GM18858 (cell line): ENCODE measurements around the gene AQP10.
"Not testable (repeated sequence)": the region's sequence is repeated elsewhere in the genome, so short reads cannot be mapped to it uniquely, and the experiment has no call there.

Experiments
- ATAC-seq: cut with Tn5 transposase; IDR thresholded peaks from one replicate; pipeline ENCODE4 v1.9.1; 2021; ENCODE audit not compliant: unreplicated experiment

The AQP10 gene

GRCh38 chr1:154342836-154343472 lies 22.1 kb downstream of the AQP10 start:
- no peak for ATAC-seq

DNA sequence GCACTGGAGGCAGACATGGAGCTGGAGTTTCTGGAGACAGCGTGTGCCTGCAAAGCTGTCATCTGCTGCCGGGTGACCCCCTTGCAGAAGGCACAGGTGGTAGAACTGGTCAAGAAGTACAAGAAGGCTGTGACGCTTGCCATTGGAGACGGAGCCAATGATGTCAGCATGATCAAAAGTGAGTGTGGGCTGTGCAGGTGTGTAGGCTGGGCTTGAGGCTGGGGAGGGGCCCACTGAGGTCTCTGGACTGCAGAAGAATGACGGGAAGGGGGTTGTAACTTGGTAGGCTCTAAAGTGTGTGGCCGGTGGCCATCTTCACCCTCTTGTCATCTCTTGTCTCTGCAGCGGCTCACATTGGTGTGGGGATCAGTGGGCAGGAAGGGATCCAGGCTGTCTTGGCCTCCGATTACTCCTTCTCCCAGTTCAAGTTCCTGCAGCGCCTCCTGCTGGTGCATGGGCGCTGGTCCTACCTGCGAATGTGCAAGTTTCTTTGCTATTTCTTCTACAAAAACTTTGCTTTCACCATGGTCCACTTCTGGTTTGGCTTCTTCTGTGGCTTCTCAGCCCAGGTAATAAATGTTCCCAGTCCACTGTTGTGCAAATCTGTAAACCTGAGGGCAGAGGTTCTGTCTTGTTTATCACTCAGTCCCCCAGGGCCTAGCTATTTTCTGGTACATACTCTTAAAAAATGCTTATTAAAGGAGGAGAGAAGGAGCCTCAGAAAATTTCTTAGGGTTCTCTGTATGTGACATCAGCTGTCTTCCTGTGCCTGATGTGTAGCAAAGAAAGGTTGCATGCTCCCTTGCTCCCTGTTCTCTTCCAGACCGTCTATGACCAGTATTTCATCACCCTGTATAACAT lies 24.3 kb downstream of the AQP10 start:
- no peak for ATAC-seq

- no peak for ATAC-seq
These were observed 25.5 kb downstream of the AQP10 start for GRCh38 chr1:154346276-154346917.

DNA sequence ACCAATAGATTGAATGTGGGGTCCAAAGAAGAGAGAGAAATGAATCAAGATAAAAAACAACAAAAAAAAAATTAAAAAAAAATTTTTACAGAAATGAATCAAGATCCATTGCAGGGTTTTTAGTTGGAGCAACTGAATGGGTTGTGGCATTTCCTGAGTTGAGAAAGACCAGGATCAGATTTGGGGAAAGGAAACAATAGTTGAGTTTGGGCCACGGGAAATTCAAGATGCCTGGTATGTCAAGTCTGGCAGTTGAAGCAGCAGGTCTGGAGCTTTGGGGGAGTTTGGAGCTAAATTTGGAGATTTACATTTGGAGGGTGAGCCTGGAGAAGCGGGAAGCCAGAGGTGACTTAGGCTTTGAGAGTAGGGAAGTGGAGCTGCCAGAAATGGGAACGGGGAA lies 27.1 kb downstream of the AQP10 start:
- ATAC-seq: no peak

GRCh38 chr1:154348429-154349076 lies 27.7 kb downstream of the AQP10 start:
- no peak for ATAC-seq

DNA sequence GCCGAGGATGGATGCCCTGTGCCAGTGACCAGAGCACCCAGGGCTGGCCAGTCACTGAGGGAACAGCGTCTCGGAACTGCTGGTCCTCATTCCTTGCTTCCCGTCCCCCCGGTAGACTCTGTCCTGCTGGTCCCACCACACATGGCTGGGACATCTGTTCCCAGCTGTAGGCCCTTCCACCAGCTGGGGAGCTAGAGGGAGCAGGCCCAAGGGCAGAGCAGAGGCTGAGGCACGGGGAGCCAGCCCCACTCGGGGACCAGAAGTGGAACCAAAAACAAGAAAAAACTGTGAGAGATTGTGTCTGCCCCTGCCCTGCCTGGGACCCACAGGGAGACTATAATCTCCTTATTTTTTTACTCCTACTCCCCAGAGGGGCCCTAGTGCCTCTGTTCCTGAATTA lies 28.2 kb downstream of the AQP10 start:
- ATAC-seq: no peak

GRCh38 chr1:154350383-154350782 lies 29.5 kb downstream of the AQP10 start:
- ATAC-seq: no peak

DNA sequence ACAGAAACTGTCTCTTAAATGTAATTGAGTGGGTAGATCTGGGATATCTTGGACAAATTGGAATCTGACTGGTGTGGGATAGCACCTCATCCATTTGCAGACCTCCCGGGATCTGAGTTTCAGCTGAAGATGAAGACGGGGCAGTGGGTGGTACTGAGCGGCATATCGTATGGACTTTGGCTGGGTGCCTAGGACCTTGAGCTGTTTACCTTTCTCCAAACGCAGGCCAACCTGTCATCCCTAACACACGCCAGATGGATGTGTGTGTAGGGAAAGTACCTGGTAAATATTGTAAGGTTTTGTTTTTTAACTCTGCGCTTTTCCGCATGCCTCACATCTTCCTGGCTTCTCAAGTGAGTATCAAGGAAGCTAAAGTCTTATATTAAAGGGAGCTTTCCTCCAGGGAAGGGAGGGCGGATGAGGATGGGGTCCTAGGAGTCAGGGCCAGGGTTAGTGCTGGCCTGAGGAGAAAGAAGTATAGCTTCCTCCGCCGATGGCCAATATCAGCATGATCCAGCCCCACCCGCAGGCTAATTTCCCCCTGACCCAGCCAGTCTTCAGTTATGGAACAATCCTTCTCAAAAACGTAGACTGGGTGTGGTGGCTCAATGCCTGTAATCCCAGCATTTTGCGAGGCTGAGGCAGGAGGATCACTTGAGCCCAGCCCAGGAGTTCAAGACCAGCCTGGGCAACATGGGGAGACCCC lies 30.6 kb downstream of the AQP10 start:
- no peak for ATAC-seq

- no peak for ATAC-seq
These were observed 31.3 kb downstream of the AQP10 start for GRCh38 chr1:154352245-154352580.

- no peak for ATAC-seq
These were observed 31.9 kb downstream of the AQP10 start for GRCh38 chr1:154352581-154353459.

DNA sequence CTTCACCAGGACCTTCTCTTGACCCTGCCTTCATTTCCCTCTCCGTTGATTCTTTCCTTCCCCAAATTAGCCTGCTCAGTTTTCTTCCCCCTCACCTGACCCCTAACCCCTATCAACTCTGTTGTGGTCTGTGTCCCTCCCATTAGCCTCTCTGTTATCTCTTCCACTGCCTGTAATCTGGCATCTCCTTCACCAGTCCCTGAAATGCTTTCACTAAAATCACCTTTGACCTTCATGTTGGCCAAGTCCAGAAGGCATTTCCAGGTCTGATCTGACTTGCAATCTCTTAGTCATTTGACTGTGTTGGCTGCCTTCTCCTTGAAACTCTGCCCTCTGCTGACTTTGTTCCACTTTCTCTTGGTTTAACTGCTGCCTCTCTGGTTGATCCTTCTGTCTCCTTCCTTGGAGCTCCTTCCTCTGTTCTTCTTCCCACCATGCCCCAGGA lies 32.6 kb downstream of the AQP10 start:
- ATAC-seq: no peak

- no peak for ATAC-seq
These were observed 33.1 kb downstream of the AQP10 start for GRCh38 chr1:154353966-154354365.

- ATAC-seq: no peak
These were observed 37.6 kb downstream of the AQP10 start for GRCh38 chr1:154358519-154358918.

GRCh38 chr1:154360288-154360687 lies 39.4 kb downstream of the AQP10 start:
- ATAC-seq: no peak

DNA sequence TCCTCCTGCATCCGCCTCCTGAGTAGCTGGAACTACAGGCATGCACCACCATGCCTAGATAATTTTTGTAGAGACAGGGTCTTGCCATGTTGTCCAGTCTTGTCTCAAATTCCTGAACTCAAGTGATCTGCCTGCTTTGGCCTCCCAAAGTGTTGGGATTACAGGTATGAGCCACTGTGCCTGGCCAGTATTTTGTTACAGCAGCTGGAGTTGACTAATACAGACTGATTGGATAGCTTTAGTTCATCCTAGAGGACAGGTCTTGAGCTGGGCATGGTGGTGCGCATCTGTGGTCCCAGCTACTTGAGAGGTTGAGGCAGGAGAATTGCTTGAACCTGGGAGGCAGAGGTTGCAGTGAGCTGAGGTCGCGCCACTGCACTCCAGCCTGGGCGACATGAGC lies 40.0 kb downstream of the AQP10 start:
- ATAC-seq: not testable (repeated sequence)

DNA sequence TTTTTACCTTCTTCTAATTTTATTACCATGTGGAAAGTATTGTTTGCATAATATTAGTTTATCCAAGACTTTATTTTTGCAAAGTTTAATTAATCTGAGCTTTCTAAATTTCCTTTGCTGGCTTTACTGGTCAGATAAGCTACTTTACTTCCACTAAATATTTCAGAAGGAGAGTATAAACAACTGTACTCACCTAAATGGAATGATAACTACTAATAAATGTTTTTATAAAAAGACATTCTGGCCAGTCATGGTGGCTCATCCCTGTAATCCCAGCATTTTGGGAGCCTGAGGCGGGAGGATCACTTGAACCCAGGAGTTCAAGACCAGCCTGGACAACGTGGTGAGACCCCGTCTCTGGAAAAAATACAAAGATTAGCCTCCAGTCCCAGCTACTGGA lies 40.5 kb downstream of the AQP10 start:
- no peak for ATAC-seq

DNA sequence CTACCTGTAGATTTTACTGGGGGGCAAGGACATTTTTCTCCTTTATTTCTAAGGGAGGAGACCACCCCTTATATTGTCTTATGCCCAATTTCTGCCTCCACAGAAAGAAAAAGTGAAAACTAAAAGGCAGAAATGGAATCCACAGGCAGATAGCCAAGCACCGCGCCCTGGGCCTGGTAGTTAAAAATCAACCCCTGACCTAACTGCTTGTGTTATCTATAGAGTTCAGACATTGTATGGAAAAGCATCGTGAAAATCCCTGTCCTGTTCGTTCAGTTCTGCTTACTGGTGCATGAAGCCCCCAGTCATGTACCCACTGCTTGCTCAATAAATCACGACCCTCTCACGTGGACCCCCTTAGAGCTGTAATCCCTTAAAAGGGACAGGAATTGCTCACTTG lies 50.5 kb downstream of the AQP10 start:
- ATAC-seq: no peak

GRCh38 chr1:154373777-154374357 lies 53.0 kb downstream of the AQP10 start:
- ATAC-seq: not testable (repeated sequence)
